Activated naive CD8-positive, alpha-beta T cell treated with anti-CD3 and anti-CD28 coated beads, Interleukin-2, amount 10 ng/mL, durations not matched to agents 7 days and 5 days (primary cell): ENCODE data around the gene NT5C3A. TPM values are rescaled to one million over a fixed set of nuclear protein-coding genes. Genes with fewer than 3 reads are reported as not detected.

Experiments
- ATAC-seq: fragments of 150-1000 bp; cut with Tn5 transposase; one replicate; pipeline ENCODE4 v1.10.0; 2021; ENCODE audit warnings: low read depth, moderate library complexity
- POLR2A ChIA-PET: fragments of 350-600 bp; sonication (Branson Sonifier 250); formaldehyde crosslinking; loops from one replicate; lab custom pipeline; 2021; ENCODE audit warnings: antibody characterized with exemption; lab: Charles Lee
- DNase-seq: peaks from one replicate; pipeline ENCODE4 v3.0.0; 2021
- H3K27ac Mint-ChIP-seq: one replicate; pipeline ENCODE4 v1.8.0; 2022; ENCODE audit warnings: mild to moderate bottlenecking, mixed read lengths
- H3K27me3 Mint-ChIP-seq: one replicate; pipeline ENCODE4 v1.8.0; 2022; ENCODE audit warnings: mild to moderate bottlenecking, moderate library complexity, mixed read lengths
- H3K36me3 Mint-ChIP-seq: one replicate; pipeline ENCODE4 v1.8.0; 2021; ENCODE audit warnings: mild to moderate bottlenecking, mixed read lengths
- H3K4me1 Mint-ChIP-seq: one replicate; pipeline ENCODE4 v1.8.0; 2021; ENCODE audit warnings: mixed read lengths
- H3K4me3 Mint-ChIP-seq: one replicate; pipeline ENCODE4 v1.8.0; 2022; ENCODE audit warnings: mild to moderate bottlenecking, moderate library complexity, mixed read lengths
- H3K9me3 Mint-ChIP-seq: one replicate; pipeline ENCODE4 v1.8.0; 2021; ENCODE audit warnings: mixed read lengths
- total RNA-seq, 2 experiments: library from RNA; stranded (reverse); gene quantifications; one replicate each; pipeline ENCODE4 v1.2.3, GENCODE V29; 2021

NT5C3A gene
- total RNA-seq, 2 experiments from 2014 or later, result 63.3 to 64.0 TPM

GRCh38 chr7:33091641-33092191 is 29.1 kb upstream of the NT5C3A start:
- ATAC-seq (no peak), DNase-seq (no peak)
- no peak overlapping the region for H3K27ac Mint-ChIP-seq
- peaks cover 2% of the 10 kb centered on the region for H3K4me1 Mint-ChIP-seq
- peaks cover 8% of the 10 kb centered on the region for H3K36me3 Mint-ChIP-seq
- POLR2A ChIA-PET, result no interaction called here
- H3K9me3 Mint-ChIP-seq, result no peaks in the 10 kb centered on the region
- H3K27me3 Mint-ChIP-seq, result no peaks in the 10 kb centered on the region
- no peak overlapping the region for H3K4me3 Mint-ChIP-seq

- H3K4me3 Mint-ChIP-seq, result no peak overlapping the region
- peaks cover 2% of the 10 kb centered on the region for H3K4me1 Mint-ChIP-seq
- POLR2A ChIA-PET, result no interaction called here
These were observed 28.5 kb upstream of the NT5C3A start for GRCh38 chr7:33091111-33091531.

DNA sequence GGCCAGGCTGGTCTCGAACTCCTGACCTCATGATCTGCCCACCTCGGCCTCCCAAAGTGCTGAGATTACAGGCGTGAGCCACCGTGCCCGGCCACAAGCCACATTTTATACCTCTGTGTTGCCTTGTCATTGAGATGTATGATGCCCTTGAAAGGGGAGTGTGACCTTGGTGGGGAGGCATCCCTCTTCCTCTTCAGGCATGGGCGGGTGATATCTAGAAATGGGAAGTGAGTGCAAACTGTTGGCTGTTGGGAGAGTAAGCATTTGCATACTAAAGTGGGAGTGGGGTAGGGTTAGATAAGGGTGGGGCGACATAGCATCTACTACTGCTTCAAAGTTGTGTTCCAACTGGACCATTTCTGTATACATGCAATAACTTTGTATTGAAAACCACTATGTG is 26.6 kb upstream of the NT5C3A start:
- Mint-ChIP-seq H3K4me1 (peaks cover 2% of the 10 kb centered on the region), H3K27me3 (no peaks in the 10 kb centered on the region), H3K4me3 (no peak overlapping the region), H3K27ac (no peak overlapping the region), H3K9me3 (no peaks in the 10 kb centered on the region), H3K36me3 (no peaks in the 10 kb centered on the region)
- DNase-seq (no peak), ATAC-seq (no peak)
- POLR2A ChIA-PET, result interaction anchor here (0.6 kb wide), 1 partner anchor 450 kb away, joined by 3 read pairs; no protein-coding TSS in a partner anchor

More at GRCh38 chr7:33091111-33091531, 28.5 kb upstream of the NT5C3A start:
- Mint-ChIP-seq H3K27ac (no peak overlapping the region), H3K36me3 (peaks cover 8% of the 10 kb centered on the region), H3K27me3 (no peaks in the 10 kb centered on the region), H3K9me3 (no peaks in the 10 kb centered on the region)
- ATAC-seq, result no peak
- no peak for DNase-seq

GRCh38 chr7:33087858-33088257 is 25.3 kb upstream of the NT5C3A start:
- POLR2A ChIA-PET, result no interaction called here
- peaks cover 3% of the 10 kb centered on the region for H3K27me3 Mint-ChIP-seq
- no peak overlapping the region for H3K27ac Mint-ChIP-seq
- DNase-seq (no peak), ATAC-seq (no peak)
- H3K4me3 Mint-ChIP-seq, result no peak overlapping the region
- no peaks in the 10 kb centered on the region for H3K4me1 Mint-ChIP-seq
- H3K9me3 Mint-ChIP-seq, result no peaks in the 10 kb centered on the region
- H3K36me3 Mint-ChIP-seq, result no peaks in the 10 kb centered on the region

DNA sequence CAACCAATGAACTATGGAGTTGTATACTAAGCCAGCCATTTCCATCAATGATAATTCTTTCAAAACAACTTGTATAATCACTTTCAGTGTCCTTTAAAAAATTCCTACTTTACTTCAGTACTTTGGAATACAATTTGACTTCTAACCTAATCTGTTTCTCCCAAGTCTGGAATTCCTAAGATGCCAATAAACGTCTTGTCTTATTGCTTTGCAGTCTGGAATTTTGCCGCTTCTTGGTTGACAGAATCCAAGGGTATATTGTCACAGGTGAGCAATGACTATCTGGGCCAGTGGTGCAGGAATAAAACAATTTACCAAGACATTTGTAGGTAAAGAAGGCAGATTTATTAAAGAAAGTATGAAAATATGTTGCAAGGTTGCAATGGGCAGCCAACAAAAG is 24.8 kb upstream of the NT5C3A start:
- no peak overlapping the region for H3K27ac Mint-ChIP-seq
- H3K4me1 Mint-ChIP-seq, result no peaks in the 10 kb centered on the region
- no peak for ATAC-seq
- peaks cover 3% of the 10 kb centered on the region for H3K27me3 Mint-ChIP-seq
- POLR2A ChIA-PET, result no interaction called here
- no peaks in the 10 kb centered on the region for H3K9me3 Mint-ChIP-seq
- no peak overlapping the region for H3K4me3 Mint-ChIP-seq
- no peaks in the 10 kb centered on the region for H3K36me3 Mint-ChIP-seq
- no peak for DNase-seq

DNA sequence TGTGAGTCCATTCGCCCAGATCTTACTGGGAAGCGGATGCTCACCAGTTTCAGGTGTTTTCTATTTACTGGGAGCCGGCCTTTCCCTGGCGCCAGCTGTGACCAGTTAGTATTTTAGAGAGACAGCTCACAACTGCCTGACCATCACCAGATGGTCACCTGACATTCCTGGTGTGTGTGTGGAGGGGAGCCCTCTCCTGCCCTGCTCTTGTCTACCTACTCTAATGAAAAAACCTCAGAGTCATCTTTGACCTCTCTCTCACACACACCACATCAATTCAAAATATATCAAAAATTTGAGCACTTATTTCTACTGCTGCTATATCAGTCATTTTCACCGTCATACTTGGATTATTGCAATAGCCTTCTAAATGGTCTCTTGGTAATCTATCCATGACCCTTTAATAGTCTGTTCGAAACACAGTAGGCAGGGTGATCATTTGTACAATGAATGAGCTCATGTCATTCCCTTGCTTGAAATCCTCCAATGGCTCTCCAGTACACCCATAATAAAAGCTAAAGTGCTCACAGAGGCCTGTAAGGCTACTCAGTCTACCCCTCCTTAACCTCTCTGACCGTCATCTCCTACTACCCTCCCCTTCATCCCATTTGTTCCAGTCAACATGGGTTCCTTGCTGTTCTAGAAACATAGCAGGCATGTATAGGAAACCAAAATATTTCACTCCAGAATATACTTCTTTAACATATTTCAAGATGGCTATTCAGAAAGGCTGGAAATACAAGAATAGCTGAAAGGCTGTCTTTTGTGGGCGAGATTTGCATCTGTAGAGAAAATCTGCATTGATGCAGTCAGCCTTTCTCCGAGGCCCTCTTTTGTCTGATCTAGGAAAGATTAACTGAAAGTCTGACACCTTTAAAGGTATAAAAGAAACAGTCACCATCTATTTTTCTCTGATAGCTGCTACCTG is 17.5 kb upstream of the NT5C3A start:
- H3K9me3 Mint-ChIP-seq, result peaks cover 2% of the 10 kb centered on the region
- no peak for ATAC-seq
- H3K4me1 Mint-ChIP-seq, result peaks cover 11% of the 10 kb centered on the region
- no peak overlapping the region for H3K4me3 Mint-ChIP-seq
- no peak for DNase-seq
- no peak overlapping the region for H3K27ac Mint-ChIP-seq
- POLR2A ChIA-PET, result no interaction called here
- peaks cover 28% of the 10 kb centered on the region for H3K27me3 Mint-ChIP-seq
- H3K36me3 Mint-ChIP-seq, result no peaks in the 10 kb centered on the region

GRCh38 chr7:33079096-33079495 is 16.5 kb upstream of the NT5C3A start:
- DNase-seq (no peak), ATAC-seq (no peak)
- Mint-ChIP-seq H3K27me3 (peaks cover 33% of the 10 kb centered on the region), H3K27ac (no peak overlapping the region), H3K4me3 (no peak overlapping the region), H3K36me3 (no peaks in the 10 kb centered on the region), H3K9me3 (peaks cover 5% of the 10 kb centered on the region), H3K4me1 (peaks cover 11% of the 10 kb centered on the region)
- POLR2A ChIA-PET, result no interaction called here

GRCh38 chr7:33076737-33077136 is 14.2 kb upstream of the NT5C3A start:
- DNase-seq, result no peak
- no peaks in the 10 kb centered on the region for H3K36me3 Mint-ChIP-seq
- H3K4me3 Mint-ChIP-seq, result no peak overlapping the region
- no peak overlapping the region for H3K27ac Mint-ChIP-seq
- peaks cover 11% of the 10 kb centered on the region for H3K4me1 Mint-ChIP-seq
- POLR2A ChIA-PET, result no interaction called here
- peaks cover 7% of the 10 kb centered on the region for H3K9me3 Mint-ChIP-seq
- H3K27me3 Mint-ChIP-seq, result peaks cover 32% of the 10 kb centered on the region
- no peak for ATAC-seq

DNA sequence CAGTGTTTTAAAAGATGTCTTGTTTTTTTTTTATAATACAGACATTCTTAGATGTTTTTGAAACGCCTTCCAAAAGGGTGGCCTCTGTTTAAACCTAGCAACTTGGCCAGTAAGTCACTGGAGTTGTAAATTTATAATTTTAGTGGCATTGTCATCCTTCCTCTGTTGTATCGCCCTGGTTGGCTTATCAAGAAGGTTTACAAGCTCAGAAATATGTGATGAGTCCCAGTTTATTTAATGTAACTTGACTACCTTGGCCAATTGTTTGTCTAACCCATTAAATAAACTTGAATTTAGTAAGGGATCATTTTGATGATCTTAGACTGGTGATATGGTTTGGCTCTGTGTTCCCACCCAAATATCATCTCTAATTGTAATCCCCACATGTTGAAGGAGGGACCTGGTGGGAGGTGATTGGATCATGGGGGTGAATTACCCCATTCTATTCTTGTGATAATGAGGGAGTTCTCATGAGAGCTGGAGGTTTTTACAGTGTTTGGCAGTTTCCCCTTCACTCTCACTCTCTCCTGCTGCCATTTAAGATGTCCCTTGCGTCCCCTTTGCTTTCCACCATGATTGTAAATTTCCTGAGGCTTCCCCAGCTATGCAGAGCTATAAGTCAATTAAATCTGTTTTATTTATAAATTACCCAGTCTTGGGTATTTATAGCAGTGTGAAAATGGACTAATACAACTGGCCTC is 13.4 kb upstream of the NT5C3A start:
- peaks cover 11% of the 10 kb centered on the region for H3K4me1 Mint-ChIP-seq
- DNase-seq (no peak), ATAC-seq (no peak)
- H3K4me3 Mint-ChIP-seq, result no peak overlapping the region
- H3K27me3 Mint-ChIP-seq, result peaks cover 29% of the 10 kb centered on the region
- H3K36me3 Mint-ChIP-seq, result no peaks in the 10 kb centered on the region
- POLR2A ChIA-PET, result no interaction called here
- H3K27ac Mint-ChIP-seq, result no peak overlapping the region
- peaks cover 10% of the 10 kb centered on the region for H3K9me3 Mint-ChIP-seq

- Mint-ChIP-seq H3K9me3 (peaks cover 15% of the 10 kb centered on the region), H3K4me1 (peaks cover 11% of the 10 kb centered on the region), H3K27me3 (peaks cover 20% of the 10 kb centered on the region), H3K4me3 (no peak overlapping the region), H3K27ac (no peak overlapping the region), H3K36me3 (no peaks in the 10 kb centered on the region)
- POLR2A ChIA-PET, result interaction anchor here (1.6 kb wide), 1 partner anchor 11 kb away, joined by 7 read pairs; the partner anchor contains the start of gene NT5C3A
- no peak for ATAC-seq
- DNase-seq, result no peak
These were observed 10.7 kb upstream of the NT5C3A start for GRCh38 chr7:33073243-33073642.

- DNase-seq, result no peak
- H3K36me3 Mint-ChIP-seq, result no peaks in the 10 kb centered on the region
- POLR2A ChIA-PET, result interaction anchor here (1.6 kb wide), 1 partner anchor 10 kb away, joined by 7 read pairs; the partner anchor contains the start of gene NT5C3A
- H3K27me3 Mint-ChIP-seq, result peaks cover 20% of the 10 kb centered on the region
- no peak for ATAC-seq
- H3K4me3 Mint-ChIP-seq, result no peak overlapping the region
- H3K9me3 Mint-ChIP-seq, result peaks cover 15% of the 10 kb centered on the region
- H3K27ac Mint-ChIP-seq, result no peak overlapping the region
- H3K4me1 Mint-ChIP-seq, result peaks cover 9% of the 10 kb centered on the region
These were observed 9.9 kb upstream of the NT5C3A start for GRCh38 chr7:33072471-33072870.

DNA sequence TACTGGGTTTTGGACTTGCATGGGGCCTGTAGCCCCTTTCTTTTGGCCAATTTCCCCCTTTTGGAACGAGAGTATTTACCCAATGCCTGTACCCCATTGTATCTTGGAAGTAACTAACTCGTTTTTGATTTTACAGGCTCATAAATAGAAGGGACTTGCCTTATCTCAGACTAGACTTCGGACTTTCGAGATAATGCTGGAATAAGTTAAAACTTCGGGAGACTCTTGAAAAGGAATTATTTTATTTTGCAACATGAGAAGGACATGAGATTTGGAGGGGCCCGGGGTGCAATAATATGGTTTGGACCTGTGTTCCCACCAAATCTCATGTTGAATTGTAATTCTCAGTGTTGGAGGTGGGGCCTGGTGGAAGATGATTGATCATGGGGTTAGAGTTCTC is 8.3 kb upstream of the NT5C3A start:
- POLR2A ChIA-PET, result no interaction called here
- ATAC-seq (no peak), DNase-seq (no peak)
- H3K27me3 Mint-ChIP-seq, result peaks cover 25% of the 10 kb centered on the region
- H3K9me3 Mint-ChIP-seq, result peaks cover 19% of the 10 kb centered on the region
- H3K4me1 Mint-ChIP-seq, result no peaks in the 10 kb centered on the region
- H3K27ac Mint-ChIP-seq, result no peak overlapping the region
- H3K4me3 Mint-ChIP-seq, result no peak overlapping the region
- peaks cover 2% of the 10 kb centered on the region for H3K36me3 Mint-ChIP-seq

GRCh38 chr7:33070277-33070676 is 7.7 kb upstream of the NT5C3A start:
- DNase-seq (no peak), ATAC-seq (no peak)
- POLR2A ChIA-PET, result no interaction called here
- Mint-ChIP-seq H3K36me3 (peaks cover 2% of the 10 kb centered on the region), H3K27me3 (peaks cover 23% of the 10 kb centered on the region), H3K9me3 (peaks cover 19% of the 10 kb centered on the region), H3K27ac (no peak overlapping the region), H3K4me1 (no peaks in the 10 kb centered on the region), H3K4me3 (no peak overlapping the region)
